ENCODE data around the gene ANKIB1.

ANKIB1 gene

GRCh38 chr7:92282930-92283329, 37.2 kb downstream of the ANKIB1 start:
- Histone ChIP-seq H2AK5ac (ENCODE audit: low read length, severe bottlenecking) (no peak overlapping the region), H3K14ac (ENCODE audit: low read length in 2 of 2) (no peak overlapping the region), H3K18ac (ENCODE audit: low read depth in 1 of 2, low read length in 2 of 2) (no peak overlapping the region), H3K27me3 (ENCODE audit: control insufficient read depth in 1 of 2, insufficient read depth in 1 of 2, low read length in 2 of 2) (no peaks in the 10 kb centered on the region), H3K36me3 (ENCODE audit: control insufficient read depth in 1 of 2, insufficient read depth in 2 of 2, low read depth in 1 of 2, low read length in 2 of 2) (peaks cover 0 to 3% of the 10 kb centered on the region in 2 experiments), H3K27ac (ENCODE audit: low read length, poor library complexity, severe bottlenecking) (no peak overlapping the region), H3K4ac (ENCODE audit: low read depth in 1 of 2, low read length in 2 of 2) (no peak overlapping the region), H2BK5ac (ENCODE audit: low read depth, low read length, poor library complexity, severe bottlenecking) (no peak overlapping the region), H2BK120ac (ENCODE audit: low read depth, low read length) (no peak overlapping the region), H3K79me1 (replicated peaks; ENCODE audit: low read length, poor library complexity, severe bottlenecking) (peaks cover 24% of the 10 kb centered on the region), H3K4me2 (ENCODE audit: low read length, poor library complexity, severe bottlenecking) (no peak overlapping the region), H3K4me3 (ENCODE audit: insufficient read depth in 1 of 2, low read depth in 1 of 2, low read length in 2 of 2) (no peak overlapping the region), H3K4me1 (ENCODE audit: control insufficient read depth, insufficient read depth, low read depth, low read length) (no peaks in the 10 kb centered on the region), H3K9ac (ENCODE audit: low read length) (no peak overlapping the region), H2AFZ (ENCODE audit: low read depth, low read length) (no peak overlapping the region), H4K8ac (ENCODE audit: low read length) (no peak overlapping the region), H2BK15ac (ENCODE audit: low read depth, poor library complexity, severe bottlenecking) (no peak overlapping the region), H2BK12ac (ENCODE audit: low read length in 2 of 2) (no peak overlapping the region), H3K9me3 (ENCODE audit: control insufficient read depth, low read length) (no peaks in the 10 kb centered on the region), H3K23ac (ENCODE audit: low read length in 2 of 2) (no peak overlapping the region), H4K91ac (ENCODE audit: low read length) (no peak overlapping the region)
- no peak for DNase-seq
- WGBS, result 94% methylated on average over 1 of the region's 1 CpG

- Histone ChIP-seq H3K9ac (ENCODE audit: low read length) (no peak overlapping the region), H3K36me3 (ENCODE audit: control insufficient read depth in 1 of 2, insufficient read depth in 2 of 2, low read depth in 1 of 2, low read length in 2 of 2) (no peaks in the 10 kb centered on the region), H3K27me3 (ENCODE audit: control insufficient read depth in 1 of 2, insufficient read depth in 1 of 2, low read length in 2 of 2) (no peaks in the 10 kb centered on the region), H3K79me1 (replicated peaks; ENCODE audit: low read length, poor library complexity, severe bottlenecking) (peaks cover 18% of the 10 kb centered on the region), H4K91ac (ENCODE audit: low read length) (no peak overlapping the region), H3K9me3 (ENCODE audit: control insufficient read depth, low read length) (no peaks in the 10 kb centered on the region), H2BK15ac (ENCODE audit: low read depth, poor library complexity, severe bottlenecking) (no peak overlapping the region), H2BK12ac (ENCODE audit: low read length in 2 of 2) (no peak overlapping the region), H3K23ac (ENCODE audit: low read length in 2 of 2) (no peak overlapping the region), H2AFZ (ENCODE audit: low read depth, low read length) (no peak overlapping the region), H2AK5ac (ENCODE audit: low read length, severe bottlenecking) (no peak overlapping the region), H3K18ac (ENCODE audit: low read depth in 1 of 2, low read length in 2 of 2) (no peak overlapping the region), H3K4me3 (ENCODE audit: insufficient read depth in 1 of 2, low read depth in 1 of 2, low read length in 2 of 2) (no peak overlapping the region), H3K14ac (ENCODE audit: low read length in 2 of 2) (no peak overlapping the region), H3K4me1 (ENCODE audit: control insufficient read depth, insufficient read depth, low read depth, low read length) (peaks cover 3% of the 10 kb centered on the region), H4K8ac (ENCODE audit: low read length) (no peak overlapping the region), H2BK5ac (ENCODE audit: low read depth, low read length, poor library complexity, severe bottlenecking) (no peak overlapping the region), H3K27ac (ENCODE audit: low read length, poor library complexity, severe bottlenecking) (no peak overlapping the region), H2BK120ac (ENCODE audit: low read depth, low read length) (no peak overlapping the region), H3K4ac (ENCODE audit: low read depth in 1 of 2, low read length in 2 of 2) (no peak overlapping the region), H3K4me2 (ENCODE audit: low read length, poor library complexity, severe bottlenecking) (no peak overlapping the region)
- no peak for DNase-seq
- WGBS, result 100% methylated on average over 1 of the region's 2 CpGs
These were observed 43.5 kb downstream of the ANKIB1 start for GRCh38 chr7:92289321-92289720.

- Histone ChIP-seq H2BK120ac (ENCODE audit: low read depth, low read length) (no peak overlapping the region), H3K4me2 (ENCODE audit: low read length, poor library complexity, severe bottlenecking) (no peak overlapping the region), H3K27me3 (ENCODE audit: control insufficient read depth in 1 of 2, insufficient read depth in 1 of 2, low read length in 2 of 2) (no peaks in the 10 kb centered on the region), H3K23ac (ENCODE audit: low read length in 2 of 2) (no peak overlapping the region), H3K4me1 (ENCODE audit: control insufficient read depth, insufficient read depth, low read depth, low read length) (peaks cover 3% of the 10 kb centered on the region), H2BK15ac (ENCODE audit: low read depth, poor library complexity, severe bottlenecking) (no peak overlapping the region), H3K27ac (ENCODE audit: low read length, poor library complexity, severe bottlenecking) (no peak overlapping the region), H3K14ac (ENCODE audit: low read length in 2 of 2) (no peak overlapping the region), H3K79me1 (replicated peaks; ENCODE audit: low read length, poor library complexity, severe bottlenecking) (peaks cover 21% of the 10 kb centered on the region), H2BK12ac (ENCODE audit: low read length in 2 of 2) (no peak overlapping the region), H3K9ac (ENCODE audit: low read length) (no peak overlapping the region), H3K36me3 (ENCODE audit: control insufficient read depth in 1 of 2, insufficient read depth in 2 of 2, low read depth in 1 of 2, low read length in 2 of 2) (peaks cover 0 to 18% of the 10 kb centered on the region in 2 experiments), H3K18ac (ENCODE audit: low read depth in 1 of 2, low read length in 2 of 2) (no peak overlapping the region), H4K8ac (ENCODE audit: low read length) (no peak overlapping the region), H2BK5ac (ENCODE audit: low read depth, low read length, poor library complexity, severe bottlenecking) (no peak overlapping the region), H3K9me3 (ENCODE audit: control insufficient read depth, low read length) (no peaks in the 10 kb centered on the region), H2AFZ (ENCODE audit: low read depth, low read length) (no peak overlapping the region), H4K91ac (ENCODE audit: low read length) (no peak overlapping the region), H3K4ac (ENCODE audit: low read depth in 1 of 2, low read length in 2 of 2) (no peak overlapping the region), H2AK5ac (ENCODE audit: low read length, severe bottlenecking) (no peak overlapping the region), H3K4me3 (ENCODE audit: insufficient read depth in 1 of 2, low read depth in 1 of 2, low read length in 2 of 2) (no peak overlapping the region)
- 92% methylated on average over 1 of the region's 3 CpGs for WGBS
- no peak for DNase-seq
These were observed 47.2 kb downstream of the ANKIB1 start for GRCh38 chr7:92292981-92293380.

GRCh38 chr7:92293896-92294590, 48.3 kb downstream of the ANKIB1 start:
- Histone ChIP-seq H3K4me1 (ENCODE audit: control insufficient read depth, insufficient read depth, low read depth, low read length) (peaks cover 3% of the 10 kb centered on the region), H2AFZ (ENCODE audit: low read depth, low read length) (no peak overlapping the region), H3K27ac (ENCODE audit: low read length, poor library complexity, severe bottlenecking) (no peak overlapping the region), H2BK120ac (ENCODE audit: low read depth, low read length) (no peak overlapping the region), H3K79me1 (replicated peaks; ENCODE audit: low read length, poor library complexity, severe bottlenecking) (peaks cover 21% of the 10 kb centered on the region), H3K18ac (ENCODE audit: low read depth in 1 of 2, low read length in 2 of 2) (no peak overlapping the region), H3K36me3 (ENCODE audit: control insufficient read depth in 1 of 2, insufficient read depth in 2 of 2, low read depth in 1 of 2, low read length in 2 of 2) (peaks cover 0 to 23% of the 10 kb centered on the region in 2 experiments), H4K91ac (ENCODE audit: low read length) (no peak overlapping the region), H3K9ac (ENCODE audit: low read length) (peak overlapping the region; percentile 73), H2BK12ac (ENCODE audit: low read length in 2 of 2) (no peak overlapping the region), H3K14ac (ENCODE audit: low read length in 2 of 2) (no peak overlapping the region), H2AK5ac (ENCODE audit: low read length, severe bottlenecking) (no peak overlapping the region), H3K9me3 (ENCODE audit: control insufficient read depth, low read length) (no peaks in the 10 kb centered on the region), H3K4me2 (ENCODE audit: low read length, poor library complexity, severe bottlenecking) (no peak overlapping the region), H2BK15ac (ENCODE audit: low read depth, poor library complexity, severe bottlenecking) (no peak overlapping the region), H4K8ac (ENCODE audit: low read length) (no peak overlapping the region), H3K4me3 (ENCODE audit: insufficient read depth in 1 of 2, low read depth in 1 of 2, low read length in 2 of 2) (peak overlapping the region in 1 of 2 experiments; percentile 45), H2BK5ac (ENCODE audit: low read depth, low read length, poor library complexity, severe bottlenecking) (no peak overlapping the region), H3K27me3 (ENCODE audit: control insufficient read depth in 1 of 2, insufficient read depth in 1 of 2, low read length in 2 of 2) (no peaks in the 10 kb centered on the region), H3K23ac (ENCODE audit: low read length in 2 of 2) (no peak overlapping the region), H3K4ac (ENCODE audit: low read depth in 1 of 2, low read length in 2 of 2) (no peak overlapping the region)
- 100% methylated on average over 1 of the region's 2 CpGs for WGBS
- peak; percentile 49 for DNase-seq
